ENCODE measurements around the gene RPS5. TPM values are rescaled to one million over a fixed set of nuclear protein-coding genes. Genes with fewer than 3 reads are reported as not detected.

The RPS5 gene
- total RNA-seq, 1 experiment from 2014 or later, result 1,400 TPM

GRCh38 chr19:58379246-58379645 lies 7.8 kb upstream of the RPS5 start:
- H3K27me3 Mint-ChIP-seq (ENCODE audit: low read depth), result no peaks in the 10 kb centered on the region

More at GRCh38 chr19:58379246-58379645, 7.8 kb upstream of the RPS5 start:
- Histone ChIP-seq H3K56ac (ENCODE audit: insufficient read length, low read depth, low read length) (no peak overlapping the region), H3K79me1 (ENCODE audit: insufficient read depth, low read depth, low read length, poor library complexity, severe bottlenecking) (no peaks in the 10 kb centered on the region), H3K4me1 (ENCODE audit: insufficient read depth, low read length) (peaks cover 3% of the 10 kb centered on the region; the same call in 1 of the 2 replicates), H4K91ac (ENCODE audit: insufficient read length, low read depth, low read length) (no peak overlapping the region), H3K4ac (ENCODE audit: low read depth, low read length) (no peak overlapping the region), H3K27ac (ENCODE audit: insufficient read length, low read depth, low read length) (no peak overlapping the region), H3K9me3 (ENCODE audit: control insufficient read depth, low read depth, low read length) (no peaks in the 10 kb centered on the region), H4K8ac (replicated peaks; ENCODE audit: insufficient read length, low read depth, low read length) (no peak overlapping the region), H3K79me2 (ENCODE audit: insufficient read depth, low read length) (no peaks in the 10 kb centered on the region), H4K5ac (ENCODE audit: insufficient read length, low read depth, low read length) (no peak overlapping the region), H2BK120ac (ENCODE audit: low read depth, low read length, poor library complexity, severe bottlenecking) (no peak overlapping the region), H2BK12ac (ENCODE audit: insufficient read length, low read depth, low read length) (no peak overlapping the region), H2BK15ac (ENCODE audit: low read depth, low read length) (no peak overlapping the region), H2BK5ac (ENCODE audit: insufficient read length, low read length) (no peak overlapping the region), H3K27me3 (ENCODE audit: insufficient read depth, low read length) (no peaks in the 10 kb centered on the region), H2AK5ac (ENCODE audit: insufficient read length, low read length) (no peak overlapping the region), H3T11ph (ENCODE audit: low read length) (no peak overlapping the region), H3K9ac (ENCODE audit: extremely low read depth, insufficient read length, low read length) (no peak overlapping the region), H2AFZ (ENCODE audit: low read length) (no peak overlapping the region), H3K23me2 (ENCODE audit: insufficient read length, low read depth, low read length, poor library complexity, severe bottlenecking) (peaks cover 10% of the 10 kb centered on the region), H3K14ac (ENCODE audit: insufficient read depth, low read length) (no peak overlapping the region), H3K4me2 (ENCODE audit: insufficient read depth, insufficient read length, low read length) (no peak overlapping the region), H4K20me1 (ENCODE audit: control insufficient read depth, insufficient read depth, insufficient read length) (no peaks in the 10 kb centered on the region), H2BK20ac (ENCODE audit: low read depth, low read length, poor library complexity, severe bottlenecking) (no peak overlapping the region), H3K23ac (ENCODE audit: insufficient read length, low read depth, low read length) (no peak overlapping the region), H3K18ac (ENCODE audit: insufficient read length, low read depth, low read length) (no peak overlapping the region)
- TF ChIP-seq CTCF (conservative IDR thresholded peaks at IDR 0.05), result no peak
- no peak for DNase-seq
- no peaks in the 10 kb centered on the region for H3K36me3 Mint-ChIP-seq (ENCODE audit: insufficient read depth in 1 of 3, low read depth in 3 of 3)
- peak overlapping the region; percentile 82 to 86 for H3K4me3 Mint-ChIP-seq
- peaks cover 8 to 11% of the 10 kb centered on the region in 2 experiments for H3K4me1 Mint-ChIP-seq
- H3K9me3 Mint-ChIP-seq, result no peaks in the 10 kb centered on the region
- no peak overlapping the region for H3K27ac Mint-ChIP-seq
- no CpG with 5 or more reads among the region's 6 CpGs for WGBS (ENCODE audit: extremely low coverage, insufficient read length, low lambda C conversion rate)

Measured in H9 (cell line).